Thymus (tissue), 11 donors: ENCODE measurements around the gene TAF1C. TPM values are rescaled to one million over a fixed set of nuclear protein-coding genes. Genes with fewer than 3 reads are reported as not detected.

ENCODE experiments used
- DNase-seq, 9 donors: peaks; one replicate each; pipeline ENCODE4 v3.0.0-alpha.2; 2013; ENCODE audit warnings: low spot score in 9 of 9, low read depth in 6 of 9, missing footprints in 1 of 9
- H3K27ac ChIP-seq, 2 donors: one replicate each; pipeline ENCODE4 v1.5.1; 2013; ENCODE audit warnings: control low read depth in 1 of 2, low read depth in 1 of 2, low read length in 1 of 2, mild to moderate bottlenecking in 1 of 2, moderate library complexity in 1 of 2
- H3K27me3 ChIP-seq, 2 donors: one replicate each; pipeline ENCODE4 v1.5.1; 2013; ENCODE audit warnings: low read length in 1 of 2; ENCODE audit not compliant: control insufficient read depth in 2 of 2, insufficient read depth in 1 of 2
- H3K36me3 ChIP-seq, 2 donors: one replicate each; pipeline ENCODE4 v1.5.1; 2013; ENCODE audit warnings: low read length in 1 of 2, mild to moderate bottlenecking in 1 of 2, moderate library complexity in 1 of 2; ENCODE audit not compliant: control insufficient read depth in 2 of 2, insufficient read depth in 2 of 2
- H3K4me1 ChIP-seq, 2 donors: one replicate each; pipeline ENCODE4 v1.5.1; 2013; ENCODE audit warnings: low read length in 2 of 2; ENCODE audit not compliant: control insufficient read depth in 2 of 2, insufficient read depth in 2 of 2
- H3K4me3 ChIP-seq, 2 donors: one replicate each; pipeline ENCODE4 v1.5.1; 2013; ENCODE audit warnings: low read length in 2 of 2, control low read depth in 1 of 2, mild to moderate bottlenecking in 1 of 2
- H3K9me3 ChIP-seq, 2 donors: one replicate each; pipeline ENCODE4 v1.5.1; 2013; ENCODE audit warnings: low read length in 1 of 2, mild to moderate bottlenecking in 1 of 2; ENCODE audit not compliant: control insufficient read depth in 2 of 2, insufficient read depth in 1 of 2
- WGBS: extraction: QIAGEN DNeasy Blood & Tissue Kit; methylation state at CpG from one replicate; pipeline ENCODE4 v1.1.7; 2013; 5-methylcytosine and 5-hydroxymethylcytosine counted together
- polyA plus RNA-seq: library from polyadenylated mRNA; stranded (reverse); fragments of 200-250 nt; gene quantifications from one replicate; pipeline ENCODE4 v1.2.3, GENCODE V29; 2013
- total RNA-seq: library from RNA; stranded (reverse); fragments of 120-200 nt; gene quantifications from one replicate; pipeline ENCODE4 v1.2.4, GENCODE V29; 2013
- donor health status: healthy.

TAF1C gene
- total and polyA plus RNA-seq, 2 donors = 14.9 to 72.3 TPM

GRCh38 chr16:84176192-84177053, 10.4 kb downstream of the TAF1C start:
- no peak for DNase-seq
- Histone ChIP-seq H3K9me3 (no peaks in the 10 kb centered on the region), H3K4me3 (no peak overlapping the region), H3K27me3 (no peaks in the 10 kb centered on the region), H3K27ac (no peak overlapping the region), H3K36me3 (peaks cover 19 to 34% of the 10 kb centered on the region in 2 donors), H3K4me1 (no peaks in the 10 kb centered on the region)
- WGBS = 92% methylated on average over 18 of the region's 18 CpGs

- Histone ChIP-seq H3K4me1 (no peaks in the 10 kb centered on the region), H3K4me3 (no peak overlapping the region), H3K9me3 (no peaks in the 10 kb centered on the region), H3K36me3 (peaks cover 14 to 25% of the 10 kb centered on the region in 2 donors), H3K27ac (no peak overlapping the region), H3K27me3 (no peaks in the 10 kb centered on the region)
- peak in 6 of 9 donors; percentile 37 to 76 (median 52) for DNase-seq
- WGBS = 39% methylated on average over 10 of the region's 10 CpGs
Observed at GRCh38 chr16:84175350-84176081, 11.3 kb downstream of the TAF1C start.

DNA sequence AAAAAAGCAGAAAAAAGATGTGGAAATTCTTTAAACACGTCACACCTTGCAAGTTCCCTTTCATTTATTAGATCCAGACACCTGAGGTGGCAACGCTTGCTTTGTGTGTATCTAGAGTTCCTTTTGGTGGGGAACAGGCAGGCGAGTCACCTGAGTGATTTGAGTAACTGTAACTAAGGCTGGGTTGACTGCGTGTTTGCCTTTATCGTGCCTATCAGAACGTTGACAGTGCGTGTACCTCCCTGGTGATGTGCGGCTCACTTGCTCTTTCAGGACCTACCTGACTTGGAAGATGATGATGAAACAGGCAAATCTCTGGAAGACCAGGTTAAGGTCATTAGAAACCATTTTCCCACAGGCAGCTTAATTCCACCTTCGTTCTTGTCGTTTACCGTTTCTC, 12.5 kb downstream of the TAF1C start:
- Histone ChIP-seq H3K4me1 (no peaks in the 10 kb centered on the region), H3K9me3 (no peaks in the 10 kb centered on the region), H3K36me3 (peaks cover 13 to 14% of the 10 kb centered on the region in 2 donors), H3K27me3 (no peaks in the 10 kb centered on the region), H3K27ac (no peak overlapping the region), H3K4me3 (no peak overlapping the region)
- WGBS = 87% methylated on average over 11 of the region's 11 CpGs
- no peak for DNase-seq

DNA sequence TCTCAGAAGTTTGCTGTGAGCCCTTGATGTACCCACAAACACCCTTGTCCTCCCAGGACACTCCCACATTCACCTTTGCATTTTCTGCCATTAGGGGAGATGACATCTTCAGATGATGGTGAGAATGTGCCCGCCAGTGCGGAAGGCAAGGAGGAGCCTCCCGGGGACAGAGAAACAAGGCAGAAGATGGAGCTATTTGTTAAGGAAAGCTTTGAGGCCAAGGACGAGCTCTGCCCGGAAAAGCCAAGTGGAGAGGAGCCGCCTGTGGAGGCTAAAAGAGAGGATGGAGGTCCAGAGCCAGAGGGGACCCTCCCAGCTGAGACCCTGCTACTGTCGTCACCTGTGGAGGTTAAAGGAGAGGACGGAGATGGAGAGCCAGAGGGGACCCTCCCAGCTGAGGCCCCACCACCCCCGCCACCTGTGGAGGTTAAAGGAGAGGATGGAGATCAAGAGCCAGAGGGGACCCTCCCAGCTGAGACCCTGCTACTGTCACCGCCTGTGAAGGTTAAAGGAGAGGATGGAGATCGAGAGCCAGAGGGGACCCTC, 17.0 kb downstream of the TAF1C start:
- no peak for DNase-seq
- no peak overlapping the region for H3K27ac ChIP-seq

GRCh38 chr16:84166796-84167695, 19.8 kb downstream of the TAF1C start:
- DNase-seq = no peak
- Histone ChIP-seq H3K36me3 (no peaks in the 10 kb centered on the region), H3K9me3 (no peaks in the 10 kb centered on the region), H3K4me3 (no peak overlapping the region), H3K27ac (no peak overlapping the region), H3K27me3 (peaks cover 0 to 2% of the 10 kb centered on the region in 2 donors), H3K4me1 (no peaks in the 10 kb centered on the region)
- WGBS = 77% methylated on average over 13 of the region's 13 CpGs

More for the DNA sequence above, 17.0 kb downstream of the TAF1C start:
- no peaks in the 10 kb centered on the region for H3K4me1 ChIP-seq
- H3K9me3 ChIP-seq = no peaks in the 10 kb centered on the region
- no peaks in the 10 kb centered on the region for H3K27me3 ChIP-seq
- 83% methylated on average over 11 of the region's 11 CpGs for WGBS
- no peak overlapping the region for H3K4me3 ChIP-seq
- no peaks in the 10 kb centered on the region for H3K36me3 ChIP-seq

- Histone ChIP-seq H3K9me3 (no peaks in the 10 kb centered on the region), H3K27me3 (peaks cover 0 to 6% of the 10 kb centered on the region in 2 donors), H3K4me3 (no peak overlapping the region), H3K36me3 (no peaks in the 10 kb centered on the region), H3K27ac (no peak overlapping the region), H3K4me1 (no peaks in the 10 kb centered on the region)
- WGBS = 95% methylated on average over 7 of the region's 7 CpGs
- no peak for DNase-seq
Observed at GRCh38 chr16:84165746-84166145, 21.1 kb downstream of the TAF1C start.

- H3K27ac ChIP-seq = no peak overlapping the region
- no peak for DNase-seq
- no peaks in the 10 kb centered on the region for H3K4me1 ChIP-seq
- peaks cover 0 to 18% of the 10 kb centered on the region in 2 donors for H3K27me3 ChIP-seq
- H3K9me3 ChIP-seq = no peaks in the 10 kb centered on the region
- H3K4me3 ChIP-seq = no peak overlapping the region
- WGBS = 68% methylated on average over 3 of the region's 3 CpGs
- no peaks in the 10 kb centered on the region for H3K36me3 ChIP-seq
Observed at GRCh38 chr16:84161801-84162200, 25.1 kb downstream of the TAF1C start.

DNA sequence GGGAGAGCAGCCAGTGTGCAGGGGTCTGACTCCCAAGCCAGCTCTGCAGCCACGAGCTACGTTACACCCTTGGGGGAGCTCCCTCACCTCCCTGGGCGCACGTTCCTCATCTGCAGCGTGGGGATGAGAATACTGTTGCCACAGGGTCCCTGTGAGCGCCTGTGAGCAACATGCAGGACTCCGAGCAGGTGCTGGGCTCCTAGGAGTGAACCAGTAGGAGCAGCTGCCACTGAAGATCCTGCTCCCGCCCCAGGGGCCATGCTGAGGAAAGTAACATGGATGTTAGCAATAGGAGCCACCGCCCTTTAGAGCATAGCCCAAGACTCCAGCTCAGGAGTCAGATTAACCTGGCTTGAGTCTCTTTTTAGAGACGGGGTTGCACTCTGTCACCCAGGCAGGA, 25.8 kb downstream of the TAF1C start:
- DNase-seq = no peak

More for the DNA sequence above, 25.8 kb downstream of the TAF1C start:
- H3K27ac ChIP-seq = no peak overlapping the region
- H3K4me1 ChIP-seq = no peaks in the 10 kb centered on the region
- H3K36me3 ChIP-seq = no peaks in the 10 kb centered on the region
- peaks cover 0 to 18% of the 10 kb centered on the region in 2 donors for H3K27me3 ChIP-seq
- H3K4me3 ChIP-seq = no peak overlapping the region
- 92% methylated on average over 10 of the region's 10 CpGs for WGBS
- no peaks in the 10 kb centered on the region for H3K9me3 ChIP-seq
